NCI-H82 treated with DMSO at 0.1 percent for 48 hours (cell line): Measurements from ENCODE around the gene VIPR2.
"Not testable (repeated sequence)": the region's sequence is repeated elsewhere in the genome, so short reads cannot be mapped to it uniquely, and the experiment has no call there.

Experiments
- DNase-seq: peaks from one replicate; lab custom pipeline; 2025; ENCODE audit not compliant: unreplicated experiment; lab: John Stamatoyannopoulos, UW

Gene VIPR2

DNA sequence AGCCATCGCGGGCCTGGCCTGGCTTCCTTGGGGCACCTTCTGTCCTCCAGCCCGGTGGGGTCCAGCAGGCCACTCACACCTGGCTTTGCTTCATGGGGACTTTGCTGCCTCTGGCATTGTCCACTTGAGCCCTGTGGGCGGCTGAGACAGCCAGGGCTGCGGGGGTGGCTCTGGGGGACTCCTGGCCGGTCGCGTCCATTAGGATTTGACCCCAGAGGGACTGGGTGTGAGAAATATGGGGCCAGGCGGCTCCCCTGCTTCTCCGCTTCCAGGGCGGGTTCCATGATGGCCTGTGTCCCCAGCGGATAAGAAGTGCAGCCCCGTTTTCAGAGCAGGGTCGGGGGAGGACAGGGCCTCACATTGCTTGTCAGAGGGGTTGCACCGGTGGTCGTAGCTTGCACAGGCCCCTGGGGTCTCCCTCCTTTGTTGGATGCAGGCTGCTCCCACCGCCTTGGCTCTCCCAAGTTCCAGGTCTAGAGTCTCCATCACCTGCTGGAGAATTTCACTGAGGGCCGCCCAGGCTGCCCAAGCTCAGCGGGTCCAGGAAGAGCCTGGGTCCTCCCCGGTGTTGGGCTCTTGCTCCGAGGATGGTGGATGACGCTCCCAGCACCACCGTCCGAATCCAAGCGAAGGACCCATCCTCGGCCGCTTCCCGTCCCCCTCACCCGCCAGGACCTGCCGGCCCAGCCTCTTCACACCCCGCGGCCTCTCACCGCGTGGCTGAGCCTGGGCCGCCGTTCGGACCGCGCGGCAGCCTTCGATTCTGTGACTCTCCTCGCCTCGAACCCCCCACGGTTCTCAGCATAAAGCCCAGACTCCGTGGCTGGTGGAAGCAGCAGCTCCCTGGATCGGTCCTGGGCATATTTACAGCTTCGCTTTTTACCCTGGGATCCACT lies 148.2 kb downstream of the VIPR2 start:
- no peak for DNase-seq

GRCh38 chr7:158995514-158995913 lies 149.2 kb downstream of the VIPR2 start:
- DNase-seq, result no peak

DNA sequence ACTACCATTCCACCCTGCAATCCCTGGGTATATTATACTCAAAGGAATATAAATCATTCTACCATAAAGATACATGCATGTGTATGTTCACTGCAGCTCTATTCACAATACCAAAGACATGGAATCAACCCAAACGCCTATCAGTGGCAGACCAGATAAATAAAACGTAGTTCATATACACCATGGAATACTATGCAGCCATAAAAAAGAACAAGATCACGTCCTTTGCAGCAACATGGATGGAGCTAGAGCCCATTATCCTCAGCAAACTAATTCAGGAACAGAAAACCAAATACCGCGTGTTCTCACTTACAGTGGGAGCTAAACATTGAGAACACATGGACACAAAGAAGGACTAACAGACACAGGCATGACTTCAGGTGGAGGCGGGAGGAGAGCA lies 150.0 kb downstream of the VIPR2 start:
- DNase-seq, result no peak

- no peak for DNase-seq
These were observed 151.1 kb downstream of the VIPR2 start for GRCh38 chr7:158993591-158993990.

DNA sequence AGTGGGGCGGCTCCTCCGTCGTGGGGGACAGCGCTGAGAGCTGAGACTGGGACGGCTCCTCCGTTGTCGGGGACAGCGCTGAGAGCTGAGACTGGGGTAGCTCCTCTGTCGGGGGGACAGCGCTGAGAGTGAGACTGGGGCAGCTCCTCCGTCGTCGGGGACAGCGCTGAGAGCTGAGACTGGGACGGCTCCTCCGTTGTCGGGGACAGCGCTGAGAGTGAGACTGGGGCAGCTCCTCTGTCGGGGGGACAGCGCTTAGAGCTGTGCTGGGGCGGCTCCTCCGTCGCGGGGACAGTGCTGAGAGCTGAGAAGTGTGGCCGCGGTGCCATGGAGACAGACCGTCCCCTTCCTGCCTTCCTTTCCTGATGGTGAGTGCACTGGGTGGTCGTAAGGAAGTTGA lies 151.9 kb downstream of the VIPR2 start:
- no peak for DNase-seq

- DNase-seq, result no peak
These were observed 152.6 kb downstream of the VIPR2 start for GRCh38 chr7:158991824-158992621.

DNA sequence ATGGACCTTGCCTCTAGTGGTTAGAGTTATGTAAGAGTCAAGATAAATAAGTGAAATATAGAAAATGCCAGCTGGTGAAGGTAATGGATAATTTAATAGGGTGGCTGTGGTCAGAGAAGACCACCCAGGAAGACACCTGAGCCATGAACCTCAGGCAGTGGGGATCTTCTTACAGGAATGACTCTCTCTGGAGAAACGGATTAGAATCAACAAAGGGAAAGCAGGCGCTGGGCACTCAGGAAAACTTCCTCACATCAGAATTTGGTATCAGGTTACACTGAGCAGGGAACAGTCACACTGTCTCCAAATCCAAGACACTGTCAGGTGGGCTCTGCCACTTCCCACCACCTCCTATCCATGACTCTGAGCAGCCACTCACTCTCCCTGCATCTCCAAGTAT lies 155.7 kb downstream of the VIPR2 start:
- no peak for DNase-seq

- DNase-seq, result no peak
These were observed 156.3 kb downstream of the VIPR2 start for GRCh38 chr7:158988302-158988862.

DNA sequence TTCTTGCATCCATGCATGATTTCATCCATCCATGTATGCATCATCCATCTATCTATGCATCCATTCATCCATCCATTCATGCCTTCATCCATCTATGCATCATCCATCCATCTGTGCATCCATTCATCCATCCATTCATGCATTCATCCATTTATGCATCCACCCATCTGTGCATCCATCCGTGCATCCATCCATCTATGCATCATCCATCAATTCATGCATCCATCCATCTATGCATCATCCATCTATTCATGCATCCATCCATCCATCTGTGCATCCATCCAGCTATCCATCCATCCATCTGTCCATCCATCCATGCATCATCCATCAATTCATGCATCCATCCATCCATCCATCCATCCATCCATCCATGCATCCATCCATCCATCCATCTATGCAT lies 157.0 kb downstream of the VIPR2 start:
- DNase-seq, result no peak

DNA sequence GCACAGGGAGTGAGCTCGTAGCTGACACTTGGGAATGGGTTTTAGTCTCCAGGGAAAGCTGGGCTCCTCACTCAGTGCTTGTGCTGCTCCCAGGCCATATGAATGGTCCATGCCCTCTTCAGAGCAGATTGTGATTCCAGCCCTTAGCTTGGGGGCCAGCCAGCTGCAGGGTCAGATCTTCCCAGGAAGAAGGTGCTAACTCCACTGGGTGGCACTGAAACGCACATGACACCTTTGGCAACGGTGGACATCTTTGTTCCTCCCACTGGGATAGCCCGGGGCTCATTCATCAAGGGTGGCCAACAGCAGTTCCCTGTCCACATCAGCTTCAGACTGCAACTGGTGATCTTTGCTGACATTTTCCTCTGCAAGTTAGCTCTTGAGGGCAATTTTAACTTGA lies 159.1 kb downstream of the VIPR2 start:
- no peak for DNase-seq

DNA sequence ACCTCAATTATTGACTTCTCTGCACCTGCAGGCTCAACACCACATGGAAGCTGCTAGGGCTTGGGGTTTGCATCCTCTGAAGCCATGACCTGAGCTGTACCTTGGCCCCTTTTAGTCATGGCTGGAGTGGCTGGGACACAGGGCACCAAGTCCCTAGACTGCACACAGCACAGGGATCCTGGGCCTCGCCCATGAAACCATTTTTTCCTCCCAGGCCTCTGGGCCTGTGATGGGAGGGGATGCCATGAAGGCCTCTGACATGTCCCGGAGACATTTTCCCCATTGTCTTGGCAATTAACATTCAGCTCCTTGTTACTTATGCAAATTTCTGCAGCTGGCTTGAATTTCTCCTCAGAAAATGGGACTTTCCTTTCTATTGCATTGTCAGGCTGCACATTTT lies 160.7 kb downstream of the VIPR2 start:
- not testable (repeated sequence) for DNase-seq

DNA sequence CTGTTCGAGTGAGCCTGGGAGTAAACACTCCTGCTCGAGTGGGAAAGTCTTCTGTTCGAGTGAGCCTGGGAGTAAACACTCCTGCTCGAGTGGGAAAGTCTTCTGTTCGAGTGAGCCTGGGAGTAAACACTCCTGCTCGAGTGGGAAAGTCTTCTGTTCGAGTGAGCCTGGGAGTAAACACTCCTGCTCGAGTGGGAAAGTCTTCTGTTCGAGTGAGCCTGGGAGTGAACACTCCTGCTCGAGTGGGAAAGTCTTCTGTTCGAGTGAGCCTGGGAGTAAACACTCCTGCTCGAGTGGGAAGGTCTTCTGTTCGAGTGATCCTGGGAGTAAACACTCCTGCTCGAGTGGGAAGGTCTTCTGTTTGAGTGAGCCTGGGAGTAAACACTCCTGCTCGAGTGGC lies 162.6 kb downstream of the VIPR2 start:
- not testable (repeated sequence) for DNase-seq

DNA sequence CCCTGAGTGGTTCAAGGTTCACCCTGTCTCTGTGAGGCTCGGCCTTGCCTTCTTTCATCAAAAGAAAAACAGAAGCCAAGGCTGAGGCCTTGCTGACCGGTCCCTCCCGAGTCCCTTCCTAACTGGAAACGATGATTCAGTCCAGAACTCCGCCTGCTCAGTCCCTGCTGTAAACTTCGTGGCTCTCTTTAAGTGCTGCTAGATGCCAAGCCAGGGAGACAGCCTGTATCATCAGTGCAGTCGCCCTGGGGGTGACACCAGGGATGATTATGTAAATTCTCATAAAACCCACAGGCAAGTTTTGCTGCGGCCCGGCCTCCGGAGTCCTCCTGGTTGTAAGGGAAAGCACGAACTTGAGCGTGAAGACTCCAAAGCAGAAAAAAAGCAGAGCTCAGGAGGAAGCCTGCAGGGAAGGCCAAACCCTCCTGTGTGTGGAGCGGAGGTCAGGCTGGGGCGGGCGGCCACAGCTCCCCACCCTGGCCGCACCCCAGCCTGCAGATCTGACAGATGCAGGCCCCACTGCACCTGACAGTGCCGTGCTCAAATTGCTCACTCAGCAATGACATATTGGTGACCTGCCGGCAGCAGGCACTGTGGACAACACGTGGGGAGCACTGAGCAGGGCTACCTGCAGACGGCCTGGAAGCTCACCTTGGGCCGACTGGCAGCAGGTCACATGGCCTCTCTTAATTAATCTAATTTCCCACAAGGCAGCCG lies 164.9 kb downstream of the VIPR2 start:
- no peak for DNase-seq

DNA sequence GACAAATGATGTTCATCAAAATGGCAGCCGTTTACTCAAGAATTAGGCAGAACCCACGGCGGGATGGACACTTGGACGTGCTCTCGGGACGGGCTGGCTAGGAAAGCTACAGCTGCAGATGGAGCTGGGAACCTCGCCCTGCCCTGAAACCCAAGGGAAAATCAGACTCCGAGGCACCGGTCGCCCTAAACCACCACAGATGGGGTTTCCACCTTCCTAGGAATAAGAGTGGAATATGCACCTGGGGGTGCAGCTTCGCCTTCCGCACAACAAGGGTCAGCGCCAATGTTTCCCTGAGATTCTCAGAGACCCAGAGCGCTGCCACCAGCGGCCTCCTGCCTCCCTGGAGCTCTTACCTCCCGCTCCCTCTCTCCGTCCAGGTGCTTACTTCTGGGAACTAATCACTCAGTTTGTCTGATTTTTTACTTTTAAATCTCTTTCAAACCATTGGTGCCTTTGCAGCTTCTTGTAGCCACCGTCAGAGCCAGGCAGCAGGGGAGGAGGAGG lies 165.6 kb downstream of the VIPR2 start:
- DNase-seq, result no peak
